GM18858 (cell line): ENCODE measurements around the gene RDH5.
A peak's percentile ranks its signal among the peaks of the same experiment; 100 is the strongest.

ENCODE experiments used
- ATAC-seq: cut with Tn5 transposase; IDR thresholded peaks from one replicate; pipeline ENCODE4 v1.9.1; 2021; ENCODE audit not compliant: unreplicated experiment

The RDH5 gene, protein sequence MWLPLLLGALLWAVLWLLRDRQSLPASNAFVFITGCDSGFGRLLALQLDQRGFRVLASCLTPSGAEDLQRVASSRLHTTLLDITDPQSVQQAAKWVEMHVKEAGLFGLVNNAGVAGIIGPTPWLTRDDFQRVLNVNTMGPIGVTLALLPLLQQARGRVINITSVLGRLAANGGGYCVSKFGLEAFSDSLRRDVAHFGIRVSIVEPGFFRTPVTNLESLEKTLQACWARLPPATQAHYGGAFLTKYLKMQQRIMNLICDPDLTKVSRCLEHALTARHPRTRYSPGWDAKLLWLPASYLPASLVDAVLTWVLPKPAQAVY

DNA sequence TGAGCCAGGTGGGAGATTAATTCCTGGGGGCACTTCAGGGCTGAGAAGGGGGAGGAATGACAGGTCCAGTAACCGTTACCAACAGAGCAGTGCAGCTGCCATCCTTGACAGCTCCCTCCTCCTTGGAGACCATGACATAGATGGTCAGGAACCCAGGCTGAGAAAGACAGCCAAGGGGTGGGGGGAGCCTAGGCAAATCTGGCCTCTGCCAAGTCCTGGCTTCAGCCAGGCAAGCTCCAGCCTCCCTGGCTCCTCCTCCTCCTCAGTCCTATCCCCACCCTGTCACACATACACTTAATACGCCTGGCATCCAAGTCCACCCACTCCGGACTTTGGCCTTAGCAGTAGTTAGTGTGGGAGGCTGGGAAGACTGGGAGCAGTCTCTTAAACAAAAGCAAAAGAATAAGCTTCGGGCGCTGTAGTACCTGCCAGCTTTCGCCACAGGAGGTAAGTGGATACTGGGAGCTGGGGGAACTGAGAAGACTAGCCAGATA is at the start of gene RDH5:
TSS of gene RDH5 (plus strand) at position 323 of the 494 bp plus-strand sequence. CDS start 792 bp downstream, outside the sequence.
- no peak for ATAC-seq

DNA sequence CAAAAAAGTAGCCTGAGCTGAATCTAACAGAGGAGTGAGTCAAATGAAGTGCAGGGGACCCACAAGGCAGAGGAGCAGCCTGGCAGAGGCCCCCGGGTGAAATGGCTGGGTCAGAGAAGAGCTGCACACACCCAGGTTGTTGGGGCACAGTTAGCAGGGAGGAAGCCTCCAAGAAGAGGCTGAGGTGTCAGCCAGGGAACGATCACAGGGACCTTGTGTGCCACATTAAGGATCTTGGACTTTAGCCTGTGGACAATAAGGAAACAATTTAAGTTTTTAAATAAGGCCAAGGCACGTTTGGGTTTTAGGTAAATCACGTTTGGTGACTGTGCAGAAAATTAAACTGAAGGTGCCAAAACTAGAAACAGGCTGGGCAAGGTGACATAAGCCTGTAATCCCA is 48.4 kb upstream of the RDH5 start:
- no peak for ATAC-seq

DNA sequence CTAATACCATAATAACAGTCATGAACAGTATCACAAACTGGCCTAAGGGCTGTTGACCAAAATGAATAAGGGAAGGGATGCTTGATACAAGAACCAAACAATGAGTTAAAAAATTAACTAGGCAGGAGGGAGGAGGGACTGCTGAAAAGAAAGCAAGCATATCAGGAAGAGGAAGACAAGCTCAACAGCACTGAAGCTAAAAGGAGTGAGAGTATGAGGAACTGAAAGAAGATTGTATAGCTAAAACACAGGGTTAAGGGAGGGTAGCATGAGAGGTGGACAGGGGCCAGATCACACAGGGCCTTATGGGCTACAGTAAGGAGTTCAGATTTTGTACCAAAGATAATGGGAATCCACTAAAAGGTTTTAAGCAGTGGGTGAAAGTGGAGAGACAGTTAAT is 46.6 kb upstream of the RDH5 start:
- peak; percentile 99 for ATAC-seq

DNA sequence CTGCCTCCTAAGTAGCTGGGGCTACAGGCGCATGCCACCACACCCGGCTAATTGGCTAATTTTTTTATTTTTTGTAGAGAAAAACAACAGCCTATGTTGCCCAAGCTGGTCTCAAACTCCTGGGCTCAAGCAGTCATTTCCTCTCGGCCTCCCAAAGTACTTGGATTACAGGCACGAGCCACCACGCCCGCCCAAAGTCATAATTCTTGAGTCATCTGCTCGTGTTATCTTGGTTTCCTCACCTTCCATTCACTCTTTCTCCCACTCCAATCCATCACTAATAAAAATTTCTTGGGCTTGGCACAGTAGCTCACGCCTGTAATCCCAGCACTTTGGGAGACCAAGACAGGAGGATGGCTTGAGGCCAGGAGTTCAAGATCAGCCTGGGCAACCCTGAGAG is 44.5 kb upstream of the RDH5 start:
- no peak for ATAC-seq

DNA sequence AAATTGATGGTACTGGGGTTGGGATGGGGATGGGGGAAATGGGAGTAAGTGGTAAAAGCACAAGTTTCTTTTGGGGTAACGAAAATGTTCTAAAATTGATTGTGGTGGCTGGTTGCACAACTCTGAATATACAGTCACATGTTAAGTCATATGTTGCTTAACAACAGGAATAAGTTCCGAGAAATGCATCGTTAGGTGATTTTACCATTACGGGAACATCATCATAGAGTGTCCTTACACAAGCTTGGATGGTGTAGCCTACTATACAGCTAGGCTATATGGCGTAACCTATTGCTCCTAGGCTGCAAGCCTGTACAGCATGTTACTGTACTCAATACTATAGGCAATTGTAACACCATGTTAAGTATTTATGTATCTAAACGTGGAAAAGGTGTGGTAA is 43.5 kb upstream of the RDH5 start:
- ATAC-seq: no peak

DNA sequence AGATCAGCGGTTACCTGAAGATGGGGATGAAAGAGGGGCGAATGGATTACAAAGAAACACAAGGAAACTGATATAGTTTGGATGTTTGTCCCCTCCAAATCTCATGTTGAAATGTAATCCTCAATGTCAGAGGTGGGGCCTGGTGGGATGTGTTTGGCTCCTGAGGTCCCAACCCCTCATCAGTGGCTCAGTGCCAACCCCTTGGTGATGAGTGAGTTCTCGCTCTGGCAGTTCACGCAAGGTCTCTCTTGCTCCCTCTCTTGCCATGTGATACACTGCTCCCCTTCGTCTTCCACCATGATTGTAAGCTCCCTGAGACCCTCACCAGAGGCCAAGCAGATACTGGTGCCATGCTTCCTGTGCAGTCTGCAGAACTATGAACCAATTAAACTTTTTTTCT is 40.5 kb upstream of the RDH5 start:
- ATAC-seq: no peak

DNA sequence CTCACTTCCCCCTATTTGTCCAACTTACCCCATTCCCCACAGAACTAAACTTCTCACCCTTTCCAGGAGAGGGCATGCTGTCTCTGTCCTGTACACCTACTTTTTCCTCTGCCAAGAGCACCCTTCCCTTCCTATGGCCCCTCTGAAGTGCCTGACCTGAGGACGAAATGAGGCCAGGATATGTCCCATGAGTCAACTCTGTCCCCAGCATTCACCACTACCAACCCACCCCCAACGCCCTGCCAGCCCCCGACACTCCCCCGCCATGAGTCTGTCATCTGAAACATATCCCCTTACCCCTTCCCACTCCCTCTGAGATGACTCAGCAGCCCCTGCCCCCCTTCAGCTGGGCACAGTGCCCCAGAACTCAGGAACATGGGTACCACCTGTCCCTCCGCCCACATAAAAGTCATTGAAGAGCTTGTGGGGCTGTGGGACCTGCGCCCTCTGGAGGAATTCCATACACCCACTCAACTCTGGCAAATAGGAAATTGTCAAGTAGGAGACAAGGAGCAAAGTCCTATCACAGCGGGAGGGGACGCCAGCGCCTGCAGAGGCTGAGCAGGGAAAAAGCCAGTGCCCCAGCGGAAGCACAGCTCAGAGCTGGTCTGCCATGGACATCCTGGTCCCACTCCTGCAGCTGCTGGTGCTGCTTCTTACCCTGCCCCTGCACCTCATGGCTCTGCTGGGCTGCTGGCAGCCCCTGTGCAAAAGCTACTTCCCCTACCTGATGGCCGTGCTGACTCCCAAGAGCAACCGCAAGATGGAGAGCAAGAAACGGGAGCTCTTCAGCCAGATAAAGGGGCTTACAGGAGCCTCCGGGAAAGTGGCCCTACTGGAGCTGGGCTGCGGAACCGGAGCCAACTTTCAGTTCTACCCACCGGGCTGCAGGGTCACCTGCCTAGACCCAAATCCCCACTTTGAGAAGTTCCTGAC is 38.8 kb upstream of the RDH5 start:
- ATAC-seq: no peak

DNA sequence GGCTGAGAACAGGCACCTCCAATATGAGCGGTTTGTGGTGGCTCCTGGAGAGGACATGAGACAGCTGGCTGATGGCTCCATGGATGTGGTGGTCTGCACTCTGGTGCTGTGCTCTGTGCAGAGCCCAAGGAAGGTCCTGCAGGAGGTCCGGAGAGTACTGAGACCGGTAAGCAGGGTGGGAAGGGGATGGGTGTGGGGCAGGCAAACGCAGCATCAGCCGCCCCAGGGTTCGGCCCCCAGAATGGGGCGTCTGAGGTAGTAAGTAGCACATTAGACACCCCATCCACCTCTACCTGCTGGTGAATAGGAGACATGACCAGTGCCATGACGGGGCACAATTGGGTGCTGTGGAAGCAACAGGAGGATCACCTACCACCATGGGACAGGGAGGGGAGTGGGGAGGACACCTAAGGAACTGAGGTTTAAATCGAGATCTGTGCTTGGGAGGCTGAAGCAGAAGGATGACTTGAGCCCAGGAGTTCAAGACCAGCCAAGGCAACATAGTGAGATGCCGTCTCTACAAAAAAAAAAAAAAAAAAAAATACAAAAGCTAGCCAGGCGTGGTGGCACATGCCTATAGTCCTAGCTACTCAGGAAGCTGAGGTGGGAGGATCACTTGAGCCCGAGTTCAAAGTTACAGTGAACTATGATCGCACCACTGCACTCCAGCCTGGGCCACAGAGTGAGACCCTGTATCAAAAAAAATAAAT is 38.0 kb upstream of the RDH5 start:
- no peak for ATAC-seq

DNA sequence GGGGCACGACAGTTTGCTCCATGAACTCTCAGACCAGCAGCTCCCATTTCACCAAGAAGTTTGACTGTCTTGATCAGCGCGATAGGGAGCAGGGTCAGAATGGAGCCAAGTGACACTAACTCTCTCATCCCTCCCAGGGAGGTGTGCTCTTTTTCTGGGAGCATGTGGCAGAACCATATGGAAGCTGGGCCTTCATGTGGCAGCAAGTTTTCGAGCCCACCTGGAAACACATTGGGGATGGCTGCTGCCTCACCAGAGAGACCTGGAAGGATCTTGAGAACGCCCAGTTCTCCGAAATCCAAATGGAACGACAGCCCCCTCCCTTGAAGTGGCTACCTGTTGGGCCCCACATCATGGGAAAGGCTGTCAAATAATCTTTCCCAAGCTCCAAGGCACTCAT is 36.5 kb upstream of the RDH5 start:
- no peak for ATAC-seq

DNA sequence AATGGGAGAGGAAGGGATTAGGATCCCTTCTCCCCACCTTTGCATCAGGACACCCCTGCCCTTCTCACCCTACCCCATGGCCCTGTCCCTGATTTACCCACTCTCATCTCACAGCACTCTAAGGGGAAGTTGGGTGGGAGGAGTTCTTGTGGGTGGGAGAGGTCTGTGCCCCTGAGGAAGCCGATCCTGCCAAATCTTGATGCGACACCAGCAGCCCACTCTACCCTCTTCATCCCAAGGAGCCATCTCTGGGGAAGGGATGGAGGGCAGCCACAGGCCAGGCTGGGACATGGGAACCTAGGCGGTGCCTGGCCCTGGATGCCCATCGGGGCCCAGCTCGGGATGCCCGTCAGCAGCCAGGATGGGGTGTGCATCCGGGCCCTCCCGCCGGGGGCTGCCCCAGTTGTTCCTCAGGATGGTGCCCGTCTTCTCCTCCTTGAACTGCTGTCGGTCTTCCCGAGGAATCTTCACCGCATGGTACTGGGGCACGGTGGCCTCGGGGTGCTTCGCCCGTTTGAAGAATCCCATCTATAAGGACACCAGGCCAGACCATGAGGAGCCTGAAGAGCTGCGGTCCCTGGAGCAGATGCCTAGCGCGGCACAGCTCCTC is 35.3 kb upstream of the RDH5 start:
- no peak for ATAC-seq

DNA sequence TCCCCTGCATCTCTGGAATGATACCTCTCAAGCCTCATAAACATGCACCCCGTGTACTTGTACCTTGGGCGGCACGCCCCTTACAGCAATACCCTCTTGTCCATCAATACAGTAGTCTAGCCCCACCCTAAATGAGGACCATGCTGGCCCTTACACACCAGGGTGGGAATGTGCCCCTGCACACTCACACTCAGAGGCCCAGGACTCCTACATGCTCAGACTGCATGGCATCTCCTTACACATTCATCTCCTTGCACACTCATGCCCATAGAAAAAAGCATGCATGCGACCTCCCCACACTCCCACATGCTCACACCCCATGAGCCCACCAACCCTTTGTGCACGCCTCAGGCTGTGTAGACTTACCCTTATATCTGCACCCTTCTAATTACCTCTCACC is 34.5 kb upstream of the RDH5 start:
- no peak for ATAC-seq

DNA sequence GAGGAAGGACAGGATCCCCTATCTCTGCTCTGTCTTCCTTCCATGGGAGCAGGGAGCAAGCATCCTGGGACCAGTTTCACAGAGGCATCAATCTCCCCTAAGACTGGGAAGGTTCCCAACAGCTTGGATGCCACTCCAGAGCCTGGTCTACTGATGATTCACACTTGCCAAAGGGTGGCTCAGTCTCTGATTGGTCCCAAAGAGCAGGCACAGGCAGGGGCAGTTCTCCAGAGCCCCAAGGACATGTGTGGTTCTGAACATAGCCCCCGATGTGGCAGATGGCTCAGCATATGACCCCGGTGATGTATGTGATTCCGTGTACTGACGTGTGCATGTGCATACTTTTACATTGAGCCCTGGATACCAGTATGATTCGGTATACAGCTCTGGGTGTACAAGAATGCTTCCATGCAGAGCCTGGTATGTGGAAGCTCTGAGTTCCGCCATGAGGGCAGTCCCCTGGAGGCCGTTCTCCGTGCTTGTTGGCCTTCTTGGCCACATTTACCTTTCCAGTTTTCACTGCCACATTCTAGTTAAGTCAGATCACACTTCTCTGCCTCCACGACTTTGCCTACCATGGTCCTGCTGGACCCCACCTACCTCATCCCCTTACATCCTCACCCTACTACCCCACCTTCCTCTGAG is 33.7 kb upstream of the RDH5 start:
- no peak for ATAC-seq

DNA sequence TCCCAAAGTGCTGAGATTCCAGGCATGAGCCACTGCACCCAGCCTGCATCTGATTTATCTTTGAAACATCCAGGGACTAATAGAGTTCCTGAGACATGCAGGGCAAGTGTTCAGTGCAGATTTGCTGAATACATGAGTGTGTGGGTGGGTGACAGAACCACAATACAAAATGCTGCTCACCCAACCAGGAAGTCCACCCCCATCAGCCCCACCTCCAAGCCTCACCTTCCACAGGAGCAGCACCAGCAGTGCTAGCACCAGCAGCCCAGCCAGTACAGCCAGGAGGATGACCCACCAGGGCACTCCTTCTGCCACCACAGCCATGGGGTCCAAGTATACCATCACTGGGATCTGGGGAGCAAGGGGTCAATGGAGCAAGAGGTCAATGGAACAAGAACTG is 32.4 kb upstream of the RDH5 start:
- ATAC-seq: no peak

DNA sequence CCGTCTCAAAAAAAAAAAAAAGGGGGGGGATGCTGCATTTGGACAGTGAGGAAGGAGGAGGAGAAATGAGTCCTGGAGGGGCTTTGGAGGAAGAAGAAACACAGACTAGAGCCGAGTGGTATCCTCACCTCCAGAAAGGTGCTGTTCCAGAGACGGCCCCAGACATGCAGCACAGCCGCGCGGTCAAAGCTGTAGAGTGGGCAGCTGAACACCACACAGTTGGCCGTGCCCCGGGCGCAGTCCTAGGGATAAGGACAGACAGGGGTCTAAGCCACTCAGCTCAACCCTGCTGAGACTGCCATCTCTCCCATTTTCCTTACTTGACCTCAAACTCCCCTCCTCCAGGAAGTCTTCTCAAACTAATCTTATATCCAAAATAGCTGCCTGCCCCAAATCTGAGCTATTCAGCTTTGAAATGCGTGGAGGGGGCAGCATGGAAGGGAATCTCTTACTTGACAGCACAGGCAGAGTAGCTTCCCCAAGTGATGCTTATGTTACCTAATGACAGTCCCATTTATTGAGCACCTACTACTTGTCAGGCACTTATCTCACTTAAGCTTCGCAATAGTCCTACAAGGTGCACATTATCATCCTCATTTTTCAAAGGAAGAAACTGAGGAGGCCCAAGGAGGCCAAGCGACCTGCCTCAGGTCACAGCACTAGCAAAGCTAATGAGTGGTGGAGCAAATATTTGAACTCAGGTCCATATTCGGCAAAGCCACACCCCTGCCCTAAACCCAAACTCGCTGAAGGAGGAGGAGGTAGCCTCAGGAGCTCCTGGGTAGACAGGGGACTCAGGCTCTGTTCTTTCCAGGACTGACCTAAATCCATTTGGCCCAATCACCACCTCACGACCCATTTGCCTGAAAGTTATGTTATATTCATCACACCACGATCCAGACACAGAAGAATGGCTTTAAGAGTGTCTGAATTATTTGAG is 31.2 kb upstream of the RDH5 start:
- no peak for ATAC-seq

DNA sequence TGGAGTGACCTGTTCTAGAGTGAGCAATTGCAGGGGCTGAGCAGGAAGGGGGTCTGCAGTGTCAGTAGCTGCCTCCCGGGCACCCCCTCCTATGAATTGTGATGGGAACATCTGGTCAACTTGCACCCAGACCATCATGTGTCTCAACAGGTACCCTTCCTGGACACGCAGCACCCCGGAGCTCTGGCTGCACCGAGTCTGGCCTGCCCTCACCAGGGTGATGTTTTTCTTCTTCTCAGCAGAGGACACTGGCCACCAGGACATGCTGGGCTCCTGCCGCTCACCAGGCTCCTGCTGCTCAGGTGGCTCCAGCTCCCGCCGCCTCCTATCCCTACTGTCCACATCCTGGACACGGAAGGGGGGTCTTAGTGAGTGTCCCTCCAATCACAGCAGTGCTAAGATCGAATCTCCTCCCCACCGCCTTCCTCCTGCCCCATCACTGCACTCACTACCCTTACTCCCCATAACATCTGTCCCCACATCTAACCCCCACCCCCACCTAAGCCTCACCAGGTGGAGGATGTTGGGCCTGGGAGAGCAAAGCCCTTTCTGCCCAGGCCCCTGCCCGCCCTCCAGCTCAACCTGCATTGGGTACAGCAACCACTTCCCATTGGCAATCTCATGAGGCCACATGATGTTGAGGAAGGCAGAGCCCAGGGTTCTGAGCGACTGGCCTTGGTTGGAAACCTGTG is 27.4 kb upstream of the RDH5 start:
- ATAC-seq: no peak

DNA sequence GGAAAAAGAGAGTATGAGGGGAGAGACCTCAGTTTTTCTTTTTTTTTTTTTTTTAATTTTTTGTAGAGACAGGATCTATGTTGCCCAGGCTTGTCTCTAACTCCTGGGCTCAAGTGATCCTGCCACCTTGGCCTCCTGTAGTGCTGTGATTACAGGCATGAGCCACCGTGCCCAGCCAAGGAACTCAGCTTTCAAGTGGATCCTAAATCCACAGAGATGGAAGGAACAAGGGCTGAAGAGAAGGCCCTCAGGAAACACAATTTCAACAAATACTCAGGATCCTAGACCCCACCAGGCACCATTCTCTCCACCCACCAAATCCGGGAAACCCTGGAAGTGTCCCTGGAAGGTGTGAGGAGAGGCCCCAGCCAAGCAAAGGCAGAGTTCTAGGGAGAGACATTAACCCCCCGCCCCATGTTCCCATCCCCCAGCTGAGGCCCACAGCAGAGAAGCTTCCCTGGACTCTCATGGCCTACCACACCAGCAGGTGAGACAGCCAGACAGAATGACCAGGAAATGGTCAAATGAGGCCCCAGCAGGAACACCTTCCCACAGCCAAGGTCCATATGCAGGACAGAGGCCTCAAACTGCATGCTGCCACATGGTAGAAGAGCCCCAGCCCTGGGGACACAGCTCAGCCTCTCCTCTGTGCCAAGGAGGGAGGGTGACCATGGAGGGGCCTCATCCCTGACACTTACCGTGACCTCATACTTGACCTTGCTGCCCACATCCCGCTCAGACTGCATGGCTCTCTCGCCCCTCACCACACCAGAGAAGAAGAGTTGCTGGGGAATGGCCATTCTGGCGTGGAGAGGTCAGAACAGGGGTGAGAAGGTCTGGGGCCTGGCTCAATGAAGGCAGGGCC is 26.6 kb upstream of the RDH5 start:
- no peak for ATAC-seq

DNA sequence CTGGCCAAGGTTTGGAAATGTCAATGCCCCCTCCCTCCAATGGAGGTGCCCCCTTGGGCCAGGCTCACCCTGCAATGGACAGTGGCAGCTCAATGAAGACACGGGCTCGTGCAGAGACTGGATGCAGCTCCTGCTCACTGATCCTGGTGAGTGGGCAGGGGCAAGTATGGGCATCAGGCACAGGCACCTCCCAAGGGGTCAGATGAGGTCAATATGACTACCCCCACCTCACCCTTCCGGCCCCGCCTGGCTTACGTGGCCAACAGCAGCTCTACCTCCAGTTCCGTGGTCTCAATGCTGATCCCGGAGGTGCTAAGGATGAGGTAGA is 26.0 kb upstream of the RDH5 start:
- ATAC-seq: no peak

DNA sequence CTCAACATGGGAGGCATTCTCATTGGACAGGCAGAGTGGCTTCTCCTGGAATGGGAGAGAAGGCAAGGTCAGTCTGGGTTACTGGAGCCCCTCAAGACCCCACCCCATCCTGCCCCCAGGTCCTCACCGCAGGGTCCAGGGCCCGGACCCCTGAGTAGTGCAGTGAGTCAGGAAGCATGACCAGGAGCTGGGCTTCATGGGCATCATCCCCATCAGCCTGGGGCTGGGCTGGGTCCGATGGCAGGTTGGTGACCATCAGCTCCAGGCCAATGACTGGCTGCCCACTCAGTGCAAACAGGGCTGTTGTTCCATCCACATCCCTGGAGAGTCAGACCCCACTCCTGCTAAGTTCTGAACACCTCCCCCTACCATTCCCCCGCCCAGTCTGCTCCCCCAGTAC is 25.5 kb upstream of the RDH5 start:
- no peak for ATAC-seq
